ENCODE measurements around the gene TMEM132D.

DNA sequence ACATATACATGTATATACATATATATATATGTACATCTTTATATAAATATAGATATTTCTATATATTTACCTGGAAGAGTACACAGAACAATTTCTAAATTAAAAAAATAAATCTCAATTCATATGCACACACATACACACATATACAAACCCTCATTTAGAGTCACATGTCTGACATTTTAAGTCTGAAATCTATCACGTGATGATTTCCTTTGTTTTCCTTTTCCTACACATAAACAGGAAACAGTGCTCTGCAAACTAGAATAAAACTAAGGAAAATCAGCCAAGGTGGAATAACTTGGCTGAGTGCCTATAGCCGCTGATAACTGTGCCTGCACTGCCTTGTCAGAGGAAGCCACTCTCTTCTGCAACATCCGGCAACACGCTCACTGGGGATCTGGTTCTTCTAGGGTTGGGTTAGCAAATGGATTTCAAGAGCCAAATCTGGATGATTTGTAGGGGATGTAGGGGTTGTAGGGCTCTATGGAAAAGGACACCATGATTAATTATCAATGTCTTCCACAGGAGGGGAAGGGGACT is 480.7 kb downstream of the TMEM132D start:
- TF ChIP-seq, protein P1, sequence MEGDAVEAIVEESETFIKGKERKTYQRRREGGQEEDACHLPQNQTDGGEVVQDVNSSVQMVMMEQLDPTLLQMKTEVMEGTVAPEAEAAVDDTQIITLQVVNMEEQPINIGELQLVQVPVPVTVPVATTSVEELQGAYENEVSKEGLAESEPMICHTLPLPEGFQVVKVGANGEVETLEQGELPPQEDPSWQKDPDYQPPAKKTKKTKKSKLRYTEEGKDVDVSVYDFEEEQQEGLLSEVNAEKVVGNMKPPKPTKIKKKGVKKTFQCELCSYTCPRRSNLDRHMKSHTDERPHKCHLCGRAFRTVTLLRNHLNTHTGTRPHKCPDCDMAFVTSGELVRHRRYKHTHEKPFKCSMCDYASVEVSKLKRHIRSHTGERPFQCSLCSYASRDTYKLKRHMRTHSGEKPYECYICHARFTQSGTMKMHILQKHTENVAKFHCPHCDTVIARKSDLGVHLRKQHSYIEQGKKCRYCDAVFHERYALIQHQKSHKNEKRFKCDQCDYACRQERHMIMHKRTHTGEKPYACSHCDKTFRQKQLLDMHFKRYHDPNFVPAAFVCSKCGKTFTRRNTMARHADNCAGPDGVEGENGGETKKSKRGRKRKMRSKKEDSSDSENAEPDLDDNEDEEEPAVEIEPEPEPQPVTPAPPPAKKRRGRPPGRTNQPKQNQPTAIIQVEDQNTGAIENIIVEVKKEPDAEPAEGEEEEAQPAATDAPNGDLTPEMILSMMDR (IDR thresholded peaks at IDR 0.05; ENCODE audit: insufficient read depth, low read length, poor library complexity, severe bottlenecking) = no peak
- TF ChIP-seq EZH2phosphoT487 (conservative IDR thresholded peaks at IDR 0.05; ENCODE audit: low read length) = no peak

Data from SU-DHL-6 (cell line).